ENCODE data around the gene EEF1B2. TPM values are rescaled to one million over a fixed set of nuclear protein-coding genes. Genes with fewer than 3 reads are reported as not detected.

EEF1B2 gene
- total RNA-seq, 1 experiment from 2014 or later, result 768 TPM

DNA sequence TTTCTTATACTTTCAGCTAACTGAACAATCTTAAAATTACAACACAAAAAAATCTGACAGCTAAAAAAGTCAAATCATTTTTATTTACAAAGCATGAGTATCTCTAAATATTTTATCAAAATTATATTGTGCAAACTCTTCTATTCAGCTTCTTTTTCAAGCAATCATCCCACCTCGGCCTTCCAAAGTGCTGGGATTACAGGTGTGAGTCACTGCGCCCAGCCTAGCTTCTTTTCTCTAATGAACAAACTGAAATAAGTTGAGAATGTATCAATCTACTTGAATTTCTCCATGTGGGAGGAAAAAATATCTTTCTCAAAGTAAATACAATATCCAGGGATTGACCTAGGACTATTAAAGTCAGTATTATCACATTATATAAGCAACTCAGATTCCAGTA, 15.3 kb upstream of the EEF1B2 start:
- no peak overlapping the region for H4K5ac ChIP-seq (ENCODE audit: insufficient read length, low read depth, low read length)
- H3K23ac ChIP-seq (ENCODE audit: insufficient read length, low read depth, low read length), result no peak overlapping the region
- H3K9ac ChIP-seq (ENCODE audit: extremely low read depth, insufficient read length, low read length), result no peak overlapping the region
- no peak overlapping the region for H3T11ph ChIP-seq (ENCODE audit: low read length)
- no CpG with 5 or more reads among the region's 2 CpGs for WGBS (ENCODE audit: extremely low coverage, insufficient read length, low lambda C conversion rate)
- no peak overlapping the region for H4K8ac ChIP-seq (replicated peaks; ENCODE audit: insufficient read length, low read depth, low read length)
- no peaks in the 10 kb centered on the region for H3K9me3 ChIP-seq (ENCODE audit: control insufficient read depth, low read depth, low read length)
- no peak overlapping the region for H3K27ac ChIP-seq (ENCODE audit: insufficient read length, low read depth, low read length)
- H3K27me3 ChIP-seq (ENCODE audit: insufficient read depth, low read length), result no peaks in the 10 kb centered on the region
- H3K79me1 ChIP-seq (ENCODE audit: insufficient read depth, low read depth, low read length, poor library complexity, severe bottlenecking), result no peaks in the 10 kb centered on the region
- Mint-ChIP-seq H3K4me1 (no peaks in the 10 kb centered on the region), H3K27me3 (ENCODE audit: low read depth) (no peaks in the 10 kb centered on the region), H3K9me3 (no peaks in the 10 kb centered on the region), H3K36me3 (ENCODE audit: insufficient read depth in 1 of 3, low read depth in 3 of 3) (peaks cover 40 to 87% (median 80%) of the 10 kb centered on the region in 3 experiments; a peak in 6 of 7 replicates), H3K27ac (no peak overlapping the region), H3K4me3 (no peak overlapping the region)
- no peak overlapping the region for H2BK12ac ChIP-seq (ENCODE audit: insufficient read length, low read depth, low read length)
- no peak overlapping the region for H2BK20ac ChIP-seq (ENCODE audit: low read depth, low read length, poor library complexity, severe bottlenecking)
- TF ChIP-seq, protein P1, sequence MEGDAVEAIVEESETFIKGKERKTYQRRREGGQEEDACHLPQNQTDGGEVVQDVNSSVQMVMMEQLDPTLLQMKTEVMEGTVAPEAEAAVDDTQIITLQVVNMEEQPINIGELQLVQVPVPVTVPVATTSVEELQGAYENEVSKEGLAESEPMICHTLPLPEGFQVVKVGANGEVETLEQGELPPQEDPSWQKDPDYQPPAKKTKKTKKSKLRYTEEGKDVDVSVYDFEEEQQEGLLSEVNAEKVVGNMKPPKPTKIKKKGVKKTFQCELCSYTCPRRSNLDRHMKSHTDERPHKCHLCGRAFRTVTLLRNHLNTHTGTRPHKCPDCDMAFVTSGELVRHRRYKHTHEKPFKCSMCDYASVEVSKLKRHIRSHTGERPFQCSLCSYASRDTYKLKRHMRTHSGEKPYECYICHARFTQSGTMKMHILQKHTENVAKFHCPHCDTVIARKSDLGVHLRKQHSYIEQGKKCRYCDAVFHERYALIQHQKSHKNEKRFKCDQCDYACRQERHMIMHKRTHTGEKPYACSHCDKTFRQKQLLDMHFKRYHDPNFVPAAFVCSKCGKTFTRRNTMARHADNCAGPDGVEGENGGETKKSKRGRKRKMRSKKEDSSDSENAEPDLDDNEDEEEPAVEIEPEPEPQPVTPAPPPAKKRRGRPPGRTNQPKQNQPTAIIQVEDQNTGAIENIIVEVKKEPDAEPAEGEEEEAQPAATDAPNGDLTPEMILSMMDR (conservative IDR thresholded peaks at IDR 0.05), result no peak
- H2BK5ac ChIP-seq (ENCODE audit: insufficient read length, low read length), result no peak overlapping the region
- H3K79me2 ChIP-seq (ENCODE audit: insufficient read depth, low read length), result no peaks in the 10 kb centered on the region
- H3K14ac ChIP-seq (ENCODE audit: insufficient read depth, low read length), result no peak overlapping the region
- H3K23me2 ChIP-seq (ENCODE audit: insufficient read length, low read depth, low read length, poor library complexity, severe bottlenecking), result no peaks in the 10 kb centered on the region
- no peak overlapping the region for H3K18ac ChIP-seq (ENCODE audit: insufficient read length, low read depth, low read length)
- no peak overlapping the region for H2BK120ac ChIP-seq (ENCODE audit: low read depth, low read length, poor library complexity, severe bottlenecking)
- no peaks in the 10 kb centered on the region for H4K20me1 ChIP-seq (ENCODE audit: control insufficient read depth, insufficient read depth, insufficient read length)
- DNase-seq, result no peak
- no peaks in the 10 kb centered on the region for H3K4me1 ChIP-seq (ENCODE audit: insufficient read depth, low read length)
- H3K4me2 ChIP-seq (ENCODE audit: insufficient read depth, insufficient read length, low read length), result no peak overlapping the region
- no peak overlapping the region for H2AK5ac ChIP-seq (ENCODE audit: insufficient read length, low read length)
- no peak overlapping the region for H2BK15ac ChIP-seq (ENCODE audit: low read depth, low read length)
- no peak overlapping the region for H3K4ac ChIP-seq (ENCODE audit: low read depth, low read length)
- H4K91ac ChIP-seq (ENCODE audit: insufficient read length, low read depth, low read length), result no peak overlapping the region
- no peak overlapping the region for H3K56ac ChIP-seq (ENCODE audit: insufficient read length, low read depth, low read length)
- no peak overlapping the region for H2AFZ ChIP-seq (ENCODE audit: low read length)

Measured in H9 (cell line).